ENCODE data around the gene CRTC2. TPM values are rescaled to one million over a fixed set of nuclear protein-coding genes. Genes with fewer than 3 reads are reported as not detected.

CRTC2 gene
- total RNA-seq, 3 donors from 2014 or later: 30.0 to 47.3 (median 47.1) TPM

- Histone ChIP-seq H3K4me3 (no peak overlapping the region), H3K4me1 (ENCODE audit: low read depth) (peaks cover 23% of the 10 kb centered on the region), H3K9me3 (no peaks in the 10 kb centered on the region), H3K36me3 (ENCODE audit: low read depth) (no peaks in the 10 kb centered on the region)
- TF ChIP-seq, protein P1, sequence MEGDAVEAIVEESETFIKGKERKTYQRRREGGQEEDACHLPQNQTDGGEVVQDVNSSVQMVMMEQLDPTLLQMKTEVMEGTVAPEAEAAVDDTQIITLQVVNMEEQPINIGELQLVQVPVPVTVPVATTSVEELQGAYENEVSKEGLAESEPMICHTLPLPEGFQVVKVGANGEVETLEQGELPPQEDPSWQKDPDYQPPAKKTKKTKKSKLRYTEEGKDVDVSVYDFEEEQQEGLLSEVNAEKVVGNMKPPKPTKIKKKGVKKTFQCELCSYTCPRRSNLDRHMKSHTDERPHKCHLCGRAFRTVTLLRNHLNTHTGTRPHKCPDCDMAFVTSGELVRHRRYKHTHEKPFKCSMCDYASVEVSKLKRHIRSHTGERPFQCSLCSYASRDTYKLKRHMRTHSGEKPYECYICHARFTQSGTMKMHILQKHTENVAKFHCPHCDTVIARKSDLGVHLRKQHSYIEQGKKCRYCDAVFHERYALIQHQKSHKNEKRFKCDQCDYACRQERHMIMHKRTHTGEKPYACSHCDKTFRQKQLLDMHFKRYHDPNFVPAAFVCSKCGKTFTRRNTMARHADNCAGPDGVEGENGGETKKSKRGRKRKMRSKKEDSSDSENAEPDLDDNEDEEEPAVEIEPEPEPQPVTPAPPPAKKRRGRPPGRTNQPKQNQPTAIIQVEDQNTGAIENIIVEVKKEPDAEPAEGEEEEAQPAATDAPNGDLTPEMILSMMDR (IDR thresholded peaks at IDR 0.05): no peak
- intact Hi-C loops (cut with DNase I, micrococcal nuclease): no loop called here
- DNase-seq (no peak), ATAC-seq (no peak)
Measured at GRCh38 chr1:153991806-153992205, 33.4 kb upstream of the CRTC2 start.

GRCh38 chr1:153991151-153991630 lies 32.8 kb upstream of the CRTC2 start:
- Histone ChIP-seq H3K4me3 (peak overlapping the region; percentile 71), H3K36me3 (ENCODE audit: low read depth) (no peaks in the 10 kb centered on the region), H3K9me3 (no peaks in the 10 kb centered on the region), H3K4me1 (ENCODE audit: low read depth) (peaks cover 23% of the 10 kb centered on the region)
- no peak for DNase-seq
- intact Hi-C loops (cut with DNase I, micrococcal nuclease): no loop called here
- TF ChIP-seq, protein P1 (IDR thresholded peaks at IDR 0.05): no peak
- no peak for ATAC-seq

- peak within 1 kb of the TSS; percentile 71 for H3K4me3 ChIP-seq
- no peaks in the 10 kb centered on the region for H3K9me3 ChIP-seq
- H3K4me1 ChIP-seq (ENCODE audit: low read depth): peaks cover 23% of the 10 kb centered on the region
- TF ChIP-seq, protein P1 (IDR thresholded peaks at IDR 0.05): no peak
- intact Hi-C loops (cut with DNase I, micrococcal nuclease): no loop called here
- DNase-seq (peak; percentile 86 to 94 (median 90)), ATAC-seq (peak; percentile 82)
- no peaks in the 10 kb centered on the region for H3K36me3 ChIP-seq (ENCODE audit: low read depth)
Measured at GRCh38 chr1:153990468-153991150, 32.2 kb upstream of the CRTC2 start, which contains the start of gene RPS27. Gene RPS27, plus strand, starts transcription at chr1:153990762. Its CDS starts 35 bp downstream, at chr1:153990797.

DNA sequence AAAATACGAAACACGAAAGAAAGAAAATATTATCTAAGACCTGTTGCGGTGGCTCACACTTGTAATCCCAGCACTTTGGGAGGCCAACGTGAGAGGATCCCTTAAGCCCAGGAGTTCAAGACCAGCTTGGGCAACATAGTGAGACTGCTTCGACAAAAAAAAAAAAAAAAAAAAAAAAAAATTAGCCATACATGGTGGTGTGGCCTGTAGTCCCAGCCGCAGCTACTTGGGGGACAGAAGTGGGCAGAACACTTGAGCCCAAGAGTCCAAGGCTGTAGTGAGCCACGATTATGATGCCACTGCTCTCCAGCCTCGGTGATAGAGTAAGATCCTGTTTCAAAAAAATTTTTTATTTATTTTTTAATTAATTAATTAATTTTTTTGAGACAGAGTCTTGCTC lies 29.2 kb upstream of the CRTC2 start:
- TF ChIP-seq, protein P1 (IDR thresholded peaks at IDR 0.05): no peak
- H3K4me1 ChIP-seq (ENCODE audit: low read depth): peaks cover 16% of the 10 kb centered on the region
- no peaks in the 10 kb centered on the region for H3K36me3 ChIP-seq (ENCODE audit: low read depth)
- H3K9me3 ChIP-seq: no peaks in the 10 kb centered on the region
- intact Hi-C loops (cut with DNase I, micrococcal nuclease): loop anchor here (5.0 to 10.0 kb wide), 3 partner anchors 185 to 313 kb away; partner anchors contain the start of genes ILF2 (in 1 of the 2) and NPR1 (in 1 of the 2)
- no peak overlapping the region for H3K4me3 ChIP-seq
- DNase-seq: peak in 1 of 3 donors; percentile 10
- no peak for ATAC-seq

DNA sequence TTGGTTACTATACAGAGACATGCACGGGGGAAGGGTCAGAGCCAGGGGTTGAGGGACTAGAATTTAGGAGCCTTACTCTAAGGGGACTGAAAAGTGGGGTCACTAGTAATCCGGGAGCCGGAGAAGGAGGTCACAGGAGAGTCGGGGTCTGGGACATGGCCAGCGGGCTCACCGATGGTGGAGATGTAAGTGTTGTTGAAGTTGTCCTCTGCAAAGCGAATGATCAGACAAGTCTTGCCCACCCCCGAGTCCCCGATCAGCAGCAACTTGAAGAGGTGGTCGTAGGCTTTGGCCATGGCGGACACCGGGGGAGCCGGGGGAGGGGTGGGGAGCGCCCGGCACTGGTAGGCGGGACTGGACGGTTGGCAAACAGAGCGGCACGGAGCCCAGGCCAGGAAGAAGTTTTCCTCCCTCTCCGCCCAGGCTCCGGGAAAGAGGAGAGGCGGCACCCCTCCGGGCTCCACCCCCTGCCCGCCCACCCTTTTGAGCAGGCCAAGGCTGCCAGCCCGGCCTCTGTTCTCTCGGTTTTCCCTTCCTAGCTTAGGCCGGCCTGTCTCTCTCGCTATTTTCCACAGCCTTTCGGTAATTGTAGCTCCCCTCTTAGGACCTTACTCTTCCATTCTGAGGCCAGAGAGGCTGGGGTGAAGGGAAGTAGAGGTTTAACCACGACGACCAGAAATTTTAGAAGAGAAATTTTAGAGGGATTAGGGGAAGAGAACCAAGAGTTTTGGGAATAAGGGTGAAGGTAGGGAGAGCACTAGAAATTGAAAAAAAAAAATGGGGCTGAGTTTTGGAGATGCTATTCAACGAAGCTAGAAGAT lies 27.7 kb upstream of the CRTC2 start, which contains the start of gene RAB13:
Gene RAB13, minus strand, starts transcription at position 399 of the 821 bp plus-strand sequence. Its CDS starts 103 bp downstream, at position 296.
- ATAC-seq (peak; percentile 84), DNase-seq (peak; percentile 86 to 92 (median 90))
- no peaks in the 10 kb centered on the region for H3K9me3 ChIP-seq
- no peaks in the 10 kb centered on the region for H3K36me3 ChIP-seq (ENCODE audit: low read depth)
- TF ChIP-seq, protein P1 (IDR thresholded peaks at IDR 0.05): no peak
- H3K4me1 ChIP-seq (ENCODE audit: low read depth): peaks cover 7% of the 10 kb centered on the region
- H3K4me3 ChIP-seq: no peak within 1 kb of the TSS
- intact Hi-C loops (cut with DNase I, micrococcal nuclease): loop anchor here (5.0 to 10.0 kb wide), 3 partner anchors 184 to 311 kb away; partner anchors contain the start of genes ILF2 (in 1 of the 2) and NPR1 (in 1 of the 2)
